NCI-H1436 treated with DMSO at 0.1 percent for 48 hours (cell line): ENCODE results near the gene DPYD.

Source experiments
- DNase-seq: peaks from one replicate; lab custom pipeline; 2025; lab: John Stamatoyannopoulos, UW

Gene DPYD

GRCh38 chr1:97433094-97433823 is 487.6 kb downstream of the DPYD start:
- no peak for DNase-seq

- no peak for DNase-seq
Observed at GRCh38 chr1:97427371-97427770, 493.5 kb downstream of the DPYD start.

GRCh38 chr1:97424209-97424608 is 496.6 kb downstream of the DPYD start:
- DNase-seq, result no peak

- no peak for DNase-seq
Observed at GRCh38 chr1:97423403-97423802, 497.4 kb downstream of the DPYD start.

- DNase-seq, result no peak
Observed at GRCh38 chr1:97417661-97418060, 503.2 kb downstream of the DPYD start.

GRCh38 chr1:97414682-97415312 is 506.0 kb downstream of the DPYD start:
- DNase-seq, result no peak

- DNase-seq, result no peak
Observed at GRCh38 chr1:97412737-97413136, 508.1 kb downstream of the DPYD start.

GRCh38 chr1:97412166-97412565 is 508.7 kb downstream of the DPYD start:
- no peak for DNase-seq

- no peak for DNase-seq
Observed at GRCh38 chr1:97396463-97396862, 524.4 kb downstream of the DPYD start.

- no peak for DNase-seq
Observed at GRCh38 chr1:97392701-97393100, 528.1 kb downstream of the DPYD start.

GRCh38 chr1:97385536-97386277 is 535.1 kb downstream of the DPYD start:
- DNase-seq, result no peak

- no peak for DNase-seq
Observed at GRCh38 chr1:97384294-97384968, 536.4 kb downstream of the DPYD start.

GRCh38 chr1:97383797-97384196 is 537.0 kb downstream of the DPYD start:
- DNase-seq, result no peak

GRCh38 chr1:97382206-97382605 is 538.6 kb downstream of the DPYD start:
- no peak for DNase-seq

GRCh38 chr1:97379387-97380075 is 541.3 kb downstream of the DPYD start:
- no peak for DNase-seq

- DNase-seq, result no peak
Observed at GRCh38 chr1:97378596-97378995, 542.2 kb downstream of the DPYD start.

GRCh38 chr1:97377432-97378034 is 543.3 kb downstream of the DPYD start:
- DNase-seq, result no peak

GRCh38 chr1:97373000-97373399 is 547.8 kb downstream of the DPYD start:
- DNase-seq, result no peak

GRCh38 chr1:97372531-97372930 is 548.3 kb downstream of the DPYD start:
- no peak for DNase-seq

GRCh38 chr1:97368296-97368695 is 552.5 kb downstream of the DPYD start:
- no peak for DNase-seq

GRCh38 chr1:97366984-97367383 is 553.9 kb downstream of the DPYD start:
- DNase-seq, result no peak

- no peak for DNase-seq
Observed at GRCh38 chr1:97365026-97365425, 555.8 kb downstream of the DPYD start.
